SU-DHL-6 (cell line): ENCODE results near the gene RBFA.

Experiments used
- EZH2phosphoT487 ChIP-seq: fragments of 200-600 bp; sonication (generic), shearing (Covaris generic); conservative IDR thresholded peaks from 2 replicates; pipeline ENCODE4 v1.6.1; 2018; ENCODE audit warnings: mild to moderate bottlenecking, antibody characterized with exemption, low read length, moderate library complexity, mixed read lengths
- TF ChIP-seq, protein P1 (sequence below): fragments of 200-600 bp; sonication (generic); IDR thresholded peaks from one replicate; pipeline ENCODE4 v1.5.1; 2017; ENCODE audit warnings: antibody characterized with exemption, mild to moderate bottlenecking, low read length, moderate library complexity; ENCODE audit not compliant: insufficient read depth, poor library complexity, severe bottlenecking

DNA sequence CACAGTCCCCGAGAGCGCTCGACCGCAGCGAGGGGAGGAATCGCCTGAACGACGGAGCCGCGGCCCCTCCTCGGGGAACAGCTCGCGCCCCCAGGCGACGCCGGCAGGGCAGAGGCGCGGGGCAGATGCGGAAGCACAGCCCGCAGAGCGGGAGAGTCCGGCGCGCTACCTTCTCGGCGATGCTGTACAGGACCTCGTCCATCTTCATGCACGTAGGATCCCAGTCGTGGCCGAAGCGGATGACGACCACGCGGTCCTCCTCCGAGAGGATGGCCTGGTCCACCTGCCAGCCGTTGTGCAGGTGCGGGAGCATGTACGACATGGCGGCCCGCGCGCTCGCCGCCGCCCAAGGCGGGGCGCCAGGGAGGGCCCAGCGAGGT lies 46.2 kb upstream of the RBFA start:
- TF ChIP-seq, protein P1, sequence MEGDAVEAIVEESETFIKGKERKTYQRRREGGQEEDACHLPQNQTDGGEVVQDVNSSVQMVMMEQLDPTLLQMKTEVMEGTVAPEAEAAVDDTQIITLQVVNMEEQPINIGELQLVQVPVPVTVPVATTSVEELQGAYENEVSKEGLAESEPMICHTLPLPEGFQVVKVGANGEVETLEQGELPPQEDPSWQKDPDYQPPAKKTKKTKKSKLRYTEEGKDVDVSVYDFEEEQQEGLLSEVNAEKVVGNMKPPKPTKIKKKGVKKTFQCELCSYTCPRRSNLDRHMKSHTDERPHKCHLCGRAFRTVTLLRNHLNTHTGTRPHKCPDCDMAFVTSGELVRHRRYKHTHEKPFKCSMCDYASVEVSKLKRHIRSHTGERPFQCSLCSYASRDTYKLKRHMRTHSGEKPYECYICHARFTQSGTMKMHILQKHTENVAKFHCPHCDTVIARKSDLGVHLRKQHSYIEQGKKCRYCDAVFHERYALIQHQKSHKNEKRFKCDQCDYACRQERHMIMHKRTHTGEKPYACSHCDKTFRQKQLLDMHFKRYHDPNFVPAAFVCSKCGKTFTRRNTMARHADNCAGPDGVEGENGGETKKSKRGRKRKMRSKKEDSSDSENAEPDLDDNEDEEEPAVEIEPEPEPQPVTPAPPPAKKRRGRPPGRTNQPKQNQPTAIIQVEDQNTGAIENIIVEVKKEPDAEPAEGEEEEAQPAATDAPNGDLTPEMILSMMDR, result peak; percentile 33
- no peak for TF ChIP-seq EZH2phosphoT487
